HCT116 (cell line): Measurements from ENCODE around the gene ATG2B.

Experiments
- CEBPB ChIP-seq: IDR thresholded peaks from 2 replicates; pipeline ENCODE4 v1.6.1; 2012; ENCODE audit warnings: low read depth
- EGR1 ChIP-seq: IDR thresholded peaks from 2 replicates; pipeline ENCODE4 v1.6.1; 2012; ENCODE audit warnings: low read depth
- POLR2A ChIP-seq: IDR thresholded peaks from 2 replicates; pipeline ENCODE4 v1.7.0; 2011; ENCODE audit warnings: borderline replicate concordance; ENCODE audit not compliant: insufficient read depth, insufficient read length; ENCODE audit errors: extremely low read depth
- TF ChIP-seq, protein P1 (sequence below), 3 experiments: fragments of 200-600 bp in 1 of 3; sonication (generic) in 1 of 3; IDR thresholded peaks in 2 of 3; conservative IDR thresholded peaks in 1 of 3; 2 replicates each; pipeline ENCODE4 v1.5.1; 2012 to 2017; ENCODE audit warnings: low read depth in 2 of 3, low read length in 2 of 3, antibody characterized with exemption in 1 of 3, borderline replicate concordance in 1 of 3, control low read depth in 1 of 3, mild to moderate bottlenecking in 1 of 3, mixed read lengths in 1 of 3, mixed run types in 1 of 3, moderate library complexity in 1 of 3; ENCODE audit not compliant: insufficient read depth in 1 of 3
- TF ChIP-seq, protein P2 (sequence below): IDR thresholded peaks from 2 replicates; pipeline ENCODE4 v1.6.1; 2012

DNA sequence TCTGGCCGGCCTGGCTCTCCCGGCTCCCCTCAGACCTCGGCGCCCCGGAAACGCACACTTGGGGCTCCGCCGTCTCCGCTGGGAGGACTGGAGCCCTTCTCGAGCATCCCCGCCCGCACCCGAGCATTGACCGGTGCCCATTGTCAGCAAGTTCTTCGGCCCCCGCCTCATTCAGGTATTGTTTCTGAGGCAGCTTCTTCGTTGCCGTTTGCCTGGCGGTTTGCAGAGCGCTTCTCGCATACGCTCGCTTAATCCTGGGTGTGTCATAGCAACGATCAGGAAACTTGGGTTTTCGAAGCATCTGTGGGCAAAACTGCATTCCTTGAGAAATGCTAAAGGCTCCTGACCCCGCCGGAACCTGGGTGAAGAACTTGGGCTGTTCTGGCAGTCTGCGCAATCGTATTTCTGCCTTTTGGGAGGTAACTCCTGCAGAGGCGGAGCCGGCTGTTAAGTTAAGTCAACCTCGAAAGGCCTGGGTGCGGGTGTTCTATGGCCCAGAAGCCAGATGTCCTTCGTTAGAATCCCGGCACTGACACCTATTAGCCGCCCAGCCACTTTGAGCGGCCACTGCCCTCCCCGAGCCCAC, 703 bp upstream of the ATG2B start:
- TF ChIP-seq EGR1 (no peak), CEBPB (no peak), POLR2A (no peak)
- TF ChIP-seq, protein P1, sequence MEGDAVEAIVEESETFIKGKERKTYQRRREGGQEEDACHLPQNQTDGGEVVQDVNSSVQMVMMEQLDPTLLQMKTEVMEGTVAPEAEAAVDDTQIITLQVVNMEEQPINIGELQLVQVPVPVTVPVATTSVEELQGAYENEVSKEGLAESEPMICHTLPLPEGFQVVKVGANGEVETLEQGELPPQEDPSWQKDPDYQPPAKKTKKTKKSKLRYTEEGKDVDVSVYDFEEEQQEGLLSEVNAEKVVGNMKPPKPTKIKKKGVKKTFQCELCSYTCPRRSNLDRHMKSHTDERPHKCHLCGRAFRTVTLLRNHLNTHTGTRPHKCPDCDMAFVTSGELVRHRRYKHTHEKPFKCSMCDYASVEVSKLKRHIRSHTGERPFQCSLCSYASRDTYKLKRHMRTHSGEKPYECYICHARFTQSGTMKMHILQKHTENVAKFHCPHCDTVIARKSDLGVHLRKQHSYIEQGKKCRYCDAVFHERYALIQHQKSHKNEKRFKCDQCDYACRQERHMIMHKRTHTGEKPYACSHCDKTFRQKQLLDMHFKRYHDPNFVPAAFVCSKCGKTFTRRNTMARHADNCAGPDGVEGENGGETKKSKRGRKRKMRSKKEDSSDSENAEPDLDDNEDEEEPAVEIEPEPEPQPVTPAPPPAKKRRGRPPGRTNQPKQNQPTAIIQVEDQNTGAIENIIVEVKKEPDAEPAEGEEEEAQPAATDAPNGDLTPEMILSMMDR (IDR thresholded peaks at IDR 0.05 in 2 of 3, conservative IDR thresholded peaks at IDR 0.05 in 1 of 3; ENCODE audit: borderline replicate concordance in 1 of 3, insufficient read depth in 1 of 3, low read depth in 2 of 3, low read length in 2 of 3), result no peak
- TF ChIP-seq, protein P2, sequence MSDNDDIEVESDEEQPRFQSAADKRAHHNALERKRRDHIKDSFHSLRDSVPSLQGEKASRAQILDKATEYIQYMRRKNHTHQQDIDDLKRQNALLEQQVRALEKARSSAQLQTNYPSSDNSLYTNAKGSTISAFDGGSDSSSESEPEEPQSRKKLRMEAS, result no peak
